ENCODE results near the gene ERBB4.

DNA sequence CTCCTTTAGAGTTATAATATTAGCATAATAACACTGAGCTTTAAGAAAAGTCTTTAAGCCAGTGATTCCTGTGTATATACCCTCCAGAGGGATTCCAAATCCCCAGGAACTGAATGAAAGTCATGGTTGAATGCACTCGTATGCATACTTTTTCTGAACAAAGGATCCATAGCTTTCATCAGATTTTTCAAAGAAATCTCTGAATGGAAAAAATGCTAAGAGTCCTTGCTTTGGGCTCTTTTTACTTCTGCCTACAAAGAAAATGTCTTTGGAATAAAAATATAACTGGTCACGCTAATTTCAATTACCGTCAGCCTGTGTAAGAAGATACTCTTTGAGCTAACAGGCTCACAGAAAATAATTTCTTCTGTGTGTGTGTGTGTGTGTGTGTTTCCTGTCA lies 939.5 kb downstream of the ERBB4 start:
- TF ChIP-seq POLR2A (IDR thresholded peaks at IDR 0.05) (no peak), CTCF (IDR thresholded peaks at IDR 0.05) (no peak)
